Epithelial cell of esophagus (primary cell): ENCODE results near the gene MED26.

Experiments
- DNase-seq: peaks from one replicate; pipeline ENCODE4 v3.0.0; 2010; ENCODE audit warnings: low read depth
- H3K4me3 ChIP-seq: 2 replicates; pipeline ENCODE4 v1.5.1; 2011; ENCODE audit warnings: mild to moderate bottlenecking, low read length, control low read depth
- CTCF ChIP-seq: IDR thresholded peaks from 2 replicates; pipeline ENCODE4 v1.5.1; 2011; ENCODE audit warnings: low read depth, mild to moderate bottlenecking, low read length, control low read depth, inconsistent platforms; ENCODE audit not compliant: insufficient read depth; ENCODE audit errors: missing control alignments

Gene MED26

GRCh38 chr19:16623576-16623975, 4.4 kb downstream of the MED26 start:
- DNase-seq = no peak
- TF ChIP-seq CTCF = no peak

GRCh38 chr19:16623066-16623465, 4.9 kb downstream of the MED26 start:
- no peak for TF ChIP-seq CTCF
- DNase-seq = no peak
- H3K4me3 ChIP-seq = no peak overlapping the region

More at GRCh38 chr19:16623576-16623975, 4.4 kb downstream of the MED26 start:
- no peak overlapping the region for H3K4me3 ChIP-seq

GRCh38 chr19:16621165-16621800, 6.7 kb downstream of the MED26 start:
- H3K4me3 ChIP-seq = no peak overlapping the region
- DNase-seq = no peak

GRCh38 chr19:16620584-16620983, 7.4 kb downstream of the MED26 start:
- no peak for TF ChIP-seq CTCF
- no peak for DNase-seq
- H3K4me3 ChIP-seq = no peak overlapping the region

More at GRCh38 chr19:16621165-16621800, 6.7 kb downstream of the MED26 start:
- TF ChIP-seq CTCF = no peak

- H3K4me3 ChIP-seq = no peak overlapping the region
- TF ChIP-seq CTCF = no peak
- no peak for DNase-seq
Measured at GRCh38 chr19:16620018-16620417, 8.0 kb downstream of the MED26 start.

- TF ChIP-seq CTCF = no peak
- no peak overlapping the region for H3K4me3 ChIP-seq
- DNase-seq = no peak
Measured at GRCh38 chr19:16619457-16619856, 8.5 kb downstream of the MED26 start.

- H3K4me3 ChIP-seq = no peak overlapping the region
- no peak for TF ChIP-seq CTCF
- no peak for DNase-seq
Measured at GRCh38 chr19:16618248-16618647, 9.8 kb downstream of the MED26 start.
